ENCODE results near the gene PLPPR1.

The PLPPR1 gene

GRCh38 chr9:101127369-101127768 lies 98.8 kb downstream of the PLPPR1 start:
- DNase-seq = peak; percentile 44

- no peak for DNase-seq
Measured at GRCh38 chr9:101128623-101129022, 100.1 kb downstream of the PLPPR1 start.

DNA sequence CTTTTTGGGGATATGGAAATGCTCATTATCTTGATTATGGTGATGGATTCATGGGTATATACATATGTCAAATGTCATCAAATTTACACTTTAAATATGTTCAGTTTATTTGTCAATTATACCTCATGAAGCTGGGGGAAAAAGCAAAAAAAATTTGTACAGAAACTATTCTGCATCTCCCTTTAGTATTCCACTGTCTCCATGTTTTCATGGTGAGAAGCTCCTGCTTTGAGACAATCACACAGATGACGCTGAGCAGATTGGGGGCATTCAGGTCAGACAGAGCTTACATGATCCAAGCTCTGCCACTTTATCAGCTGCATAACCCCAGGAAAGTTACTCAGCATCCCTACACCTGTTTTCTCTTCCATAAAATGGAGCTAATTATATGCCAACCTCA lies 101.5 kb downstream of the PLPPR1 start:
- no peak for DNase-seq

DNA sequence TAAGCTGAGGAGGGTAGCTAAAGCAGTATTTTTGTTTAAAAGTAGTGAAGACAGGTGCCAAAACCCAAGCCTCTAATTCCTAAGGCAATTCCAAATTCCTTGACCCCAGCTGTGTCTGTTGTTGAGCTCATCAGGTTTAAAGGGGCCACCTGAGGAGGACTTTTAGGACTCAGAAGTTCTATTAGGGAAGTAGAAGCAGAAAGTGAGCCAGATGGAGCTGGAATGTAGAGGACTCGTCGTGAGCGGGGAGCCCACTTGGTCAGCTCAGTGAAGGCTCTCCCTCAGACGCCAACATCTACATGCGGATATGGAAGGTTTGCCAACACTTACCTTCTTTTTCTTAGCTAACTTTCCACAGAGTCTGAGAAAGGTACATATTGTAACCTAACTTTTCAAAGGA lies 102.8 kb downstream of the PLPPR1 start:
- DNase-seq = no peak

- peak; percentile 48 for DNase-seq
Measured at GRCh38 chr9:101132801-101133200, 104.3 kb downstream of the PLPPR1 start.

DNA sequence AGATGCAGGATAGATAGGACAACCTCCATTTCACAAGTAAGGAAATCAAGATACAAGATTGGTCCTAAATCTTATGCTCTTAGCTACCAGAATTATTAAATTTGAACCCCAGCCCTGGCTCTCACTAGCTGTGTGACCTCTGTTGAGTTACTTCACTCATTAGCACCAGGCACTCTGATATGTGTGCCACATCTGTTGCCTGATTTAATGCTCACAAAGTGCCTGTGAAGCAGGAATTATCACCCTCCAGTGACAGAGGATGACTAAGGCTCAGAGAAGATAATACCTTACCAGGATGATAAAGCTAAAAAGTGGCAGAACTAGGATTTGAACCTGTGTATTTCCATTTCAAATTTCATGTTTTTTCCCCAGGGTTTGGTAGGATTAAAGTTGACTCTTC lies 110.0 kb downstream of the PLPPR1 start:
- peak; percentile 82 for DNase-seq

DNA sequence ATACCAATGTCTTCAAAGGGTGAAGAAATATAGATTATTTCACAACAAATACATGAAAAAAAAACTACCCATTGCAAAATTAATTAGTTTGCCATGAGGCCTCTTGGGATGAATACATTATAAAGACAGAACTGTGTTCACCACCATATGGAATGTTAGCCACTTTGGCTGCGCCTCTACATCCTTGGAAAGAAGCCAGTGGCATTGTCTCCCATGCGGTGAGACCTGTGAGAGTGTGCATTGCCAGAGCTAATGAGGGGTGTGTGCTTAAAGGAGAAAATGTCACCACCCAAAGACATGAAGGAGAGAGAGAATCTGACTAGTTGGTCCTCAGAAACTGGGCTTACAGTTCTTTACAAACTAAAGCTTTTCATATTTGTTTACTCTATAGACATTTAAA lies 110.6 kb downstream of the PLPPR1 start:
- DNase-seq = peak; percentile 96

DNA sequence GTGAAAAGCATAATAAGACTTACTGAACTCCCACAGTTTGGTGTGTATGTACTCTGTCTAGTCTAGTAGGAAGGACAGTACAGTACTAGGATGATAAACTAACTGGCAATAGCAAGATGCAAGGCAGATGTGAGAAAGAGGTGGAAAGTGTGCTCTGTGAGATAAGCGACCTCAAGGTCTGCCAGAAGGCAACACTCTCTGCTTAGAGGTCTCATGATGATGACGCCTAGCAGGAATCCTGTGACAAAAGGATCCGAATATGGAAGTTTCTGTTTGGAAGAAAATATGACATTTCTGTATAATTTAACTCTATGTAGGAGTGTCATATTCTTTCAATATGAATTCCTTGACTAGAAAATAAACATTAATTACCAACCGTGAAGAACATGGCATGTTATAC lies 112.2 kb downstream of the PLPPR1 start:
- peak; percentile 25 for DNase-seq

DNA sequence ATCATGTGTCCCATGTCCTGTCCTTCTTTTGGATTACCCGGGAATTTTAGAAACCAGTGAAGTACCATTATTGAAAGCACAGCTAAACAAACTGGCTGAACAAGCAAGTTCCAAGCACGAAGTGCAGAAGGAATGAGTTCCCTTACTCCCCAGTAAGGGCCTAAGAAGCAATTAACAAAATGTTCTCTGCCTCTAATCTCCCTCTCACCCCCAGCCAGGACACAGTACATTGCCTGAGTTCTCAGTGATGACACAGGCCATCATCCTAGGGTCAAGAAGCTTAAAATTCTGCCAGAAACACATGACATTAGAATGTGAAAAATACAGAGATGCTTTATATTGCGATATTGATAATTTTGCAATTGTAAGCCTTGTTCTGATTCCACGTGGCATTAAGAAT lies 118.0 kb downstream of the PLPPR1 start:
- DNase-seq = no peak

- DNase-seq = no peak
Measured at GRCh38 chr9:101148344-101148743, 119.8 kb downstream of the PLPPR1 start.

DNA sequence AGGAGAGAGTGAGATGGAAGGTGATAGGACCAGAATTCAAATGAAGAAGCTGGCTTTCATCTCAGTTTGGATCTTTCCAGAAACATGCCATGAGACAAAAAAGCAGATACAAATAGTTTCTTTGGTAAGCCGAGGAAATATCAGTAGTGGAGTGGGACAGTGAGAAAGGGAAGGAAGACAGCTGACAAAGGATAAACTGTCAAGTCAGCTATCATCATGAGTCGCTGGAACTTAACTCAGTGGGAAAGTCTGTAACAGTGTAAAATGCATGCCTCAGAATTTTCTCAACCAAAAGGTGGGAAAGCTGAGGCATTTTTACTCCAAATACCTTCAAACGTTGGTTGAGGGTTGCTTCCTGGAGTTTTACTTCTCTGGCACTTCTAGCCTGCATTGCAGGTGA lies 129.8 kb downstream of the PLPPR1 start:
- DNase-seq = no peak

DNA sequence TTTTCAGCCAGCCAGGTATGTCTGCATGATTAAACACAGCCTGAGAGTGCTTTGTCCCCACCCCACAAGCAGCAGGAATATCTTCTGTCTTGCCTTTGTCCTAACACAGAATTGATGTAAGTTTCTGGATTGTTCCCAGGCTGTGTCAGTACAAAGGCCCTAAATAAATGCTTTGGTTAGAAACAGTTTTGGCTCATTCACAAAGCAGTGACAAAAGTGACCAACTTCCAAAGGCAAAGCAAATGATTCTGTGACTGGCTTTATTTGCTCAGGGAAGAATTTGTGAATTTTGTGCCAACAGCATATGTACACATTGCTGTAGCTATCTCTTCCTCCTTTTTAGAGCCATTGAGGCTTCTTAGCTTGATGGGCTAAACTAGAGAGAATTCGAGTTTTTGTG lies 133.7 kb downstream of the PLPPR1 start:
- no peak for DNase-seq

- DNase-seq = no peak
Measured at GRCh38 chr9:101165131-101165530, 136.6 kb downstream of the PLPPR1 start.

GRCh38 chr9:101167490-101168134 lies 139.1 kb downstream of the PLPPR1 start:
- no peak for DNase-seq

GRCh38 chr9:101172616-101173015 lies 144.1 kb downstream of the PLPPR1 start:
- DNase-seq = no peak

GRCh38 chr9:101173907-101174306 lies 145.4 kb downstream of the PLPPR1 start:
- DNase-seq = no peak

- DNase-seq = no peak
Measured at GRCh38 chr9:101176384-101176783, 147.9 kb downstream of the PLPPR1 start.

GRCh38 chr9:101184813-101185278 lies 156.3 kb downstream of the PLPPR1 start:
- DNase-seq = no peak

DNA sequence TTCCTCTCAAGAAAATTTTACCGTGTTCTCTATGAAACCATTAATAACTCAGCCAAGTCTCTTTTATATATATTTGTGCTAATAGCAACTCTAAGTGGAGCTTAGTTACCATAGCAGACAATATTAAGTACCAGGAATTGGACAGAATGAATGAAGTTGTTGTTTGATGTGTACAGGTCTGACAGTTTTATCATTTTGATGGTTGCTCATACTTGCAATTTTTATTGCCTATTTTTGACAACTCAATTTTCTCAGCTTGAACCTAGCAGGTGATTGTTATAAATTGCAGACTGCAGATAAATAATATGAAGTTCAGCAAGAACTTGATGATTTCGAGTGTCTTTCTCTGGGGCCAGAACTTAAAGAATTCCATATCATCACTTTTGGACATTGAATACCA lies 163.2 kb downstream of the PLPPR1 start:
- DNase-seq = no peak

- no peak for DNase-seq
Measured at GRCh38 chr9:101197026-101197425, 168.5 kb downstream of the PLPPR1 start.

- no peak for DNase-seq
Measured at GRCh38 chr9:101200852-101201251, 172.3 kb downstream of the PLPPR1 start.

DNA sequence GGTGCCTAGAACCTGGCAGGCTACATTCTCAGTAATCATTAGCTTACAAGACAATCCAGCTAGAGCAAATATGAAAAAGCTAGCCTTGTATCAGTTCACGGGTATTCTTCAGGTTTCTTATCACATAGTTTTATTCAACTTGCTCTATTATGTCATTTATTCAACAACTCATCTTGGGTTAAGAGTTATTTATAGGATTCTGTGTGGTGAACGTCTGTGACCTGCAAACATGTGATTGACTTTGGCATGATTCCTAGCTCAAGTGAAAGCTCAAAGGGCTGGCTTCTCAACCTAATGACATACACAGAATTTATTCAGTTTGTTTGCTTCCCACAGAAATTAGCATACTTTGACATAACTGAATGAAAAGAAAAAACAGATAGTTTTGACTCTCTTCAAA lies 173.1 kb downstream of the PLPPR1 start:
- no peak for DNase-seq

GRCh38 chr9:101209670-101210069 lies 181.1 kb downstream of the PLPPR1 start:
- DNase-seq = no peak

DNA sequence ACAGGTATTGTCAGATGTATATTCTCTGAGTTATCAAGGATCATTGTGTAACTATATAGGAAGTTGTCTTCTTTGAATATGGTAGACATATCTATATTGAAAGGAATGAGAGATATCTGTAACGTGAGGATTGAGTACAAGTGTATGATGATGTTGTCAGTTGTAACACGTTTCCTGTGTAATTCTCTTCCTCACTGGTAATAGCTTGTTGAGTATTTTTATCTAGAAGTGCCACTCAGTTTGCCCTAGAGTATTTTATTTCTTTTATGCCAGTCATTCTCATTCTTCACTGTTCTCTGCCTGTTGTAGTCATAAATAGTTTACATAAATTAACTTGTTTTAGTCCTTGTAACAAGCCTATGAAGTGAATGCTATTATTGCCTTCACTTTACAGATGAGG lies 184.1 kb downstream of the PLPPR1 start:
- DNase-seq = no peak

GRCh38 chr9:101219030-101219429 lies 190.5 kb downstream of the PLPPR1 start:
- DNase-seq = no peak
